ENCODE data around the gene NSUN2.

The NSUN2 gene

DNA sequence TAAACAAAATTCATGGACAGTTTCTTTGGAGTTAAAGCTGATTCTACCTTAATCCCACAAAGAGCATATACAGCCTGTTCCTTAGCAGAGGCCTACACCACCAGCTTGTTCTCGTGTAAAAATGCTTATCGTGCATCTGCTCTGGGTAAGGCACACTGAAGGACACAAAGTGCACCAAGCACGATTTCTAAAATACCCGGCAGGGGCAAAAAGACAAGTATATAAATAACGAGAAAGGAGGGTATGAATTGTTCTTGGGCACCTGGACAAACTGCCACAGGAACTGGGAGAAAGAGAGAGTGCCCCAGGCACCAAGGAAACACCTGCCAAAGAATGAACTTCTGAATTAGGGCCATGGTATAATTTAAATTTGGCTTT lies 25.3 kb downstream of the NSUN2 start:
- FAIRE-seq (no peak), DNase-seq (ENCODE audit: extremely low spot score, insufficient read length, low read depth) (no peak)

DNA sequence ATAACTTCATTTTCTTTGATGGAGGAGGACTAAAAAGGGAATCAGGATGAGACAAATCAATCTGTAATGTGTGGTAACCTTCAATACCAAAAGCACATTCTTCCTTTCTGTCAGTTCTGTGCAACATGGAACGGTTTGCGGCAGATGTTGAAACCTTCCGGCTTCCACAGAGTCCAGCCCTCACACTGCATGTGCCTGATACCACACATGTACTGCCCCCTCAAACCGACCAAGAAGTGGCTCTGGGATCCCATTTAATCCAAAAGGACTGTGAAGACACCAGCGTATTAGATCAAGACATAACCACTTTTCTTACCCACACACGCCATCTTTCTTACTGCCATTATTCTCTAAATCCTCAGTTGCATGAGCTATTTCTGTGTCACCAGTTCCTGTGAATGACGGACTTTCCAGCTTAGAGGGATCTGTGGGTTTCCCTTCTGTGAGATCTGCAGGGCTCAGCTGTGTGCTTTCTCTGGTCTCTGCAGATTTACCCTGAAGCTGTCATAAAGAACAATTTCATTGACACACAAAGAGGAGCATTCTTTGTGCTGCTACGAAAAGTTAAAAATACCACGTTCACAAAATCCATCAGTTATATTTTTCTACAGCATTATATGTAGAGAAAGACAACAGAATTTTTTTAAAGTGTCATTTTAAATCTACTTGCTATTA lies 25.8 kb downstream of the NSUN2 start:
- no peak for DNase-seq (ENCODE audit: extremely low spot score, insufficient read length, low read depth)

DNA sequence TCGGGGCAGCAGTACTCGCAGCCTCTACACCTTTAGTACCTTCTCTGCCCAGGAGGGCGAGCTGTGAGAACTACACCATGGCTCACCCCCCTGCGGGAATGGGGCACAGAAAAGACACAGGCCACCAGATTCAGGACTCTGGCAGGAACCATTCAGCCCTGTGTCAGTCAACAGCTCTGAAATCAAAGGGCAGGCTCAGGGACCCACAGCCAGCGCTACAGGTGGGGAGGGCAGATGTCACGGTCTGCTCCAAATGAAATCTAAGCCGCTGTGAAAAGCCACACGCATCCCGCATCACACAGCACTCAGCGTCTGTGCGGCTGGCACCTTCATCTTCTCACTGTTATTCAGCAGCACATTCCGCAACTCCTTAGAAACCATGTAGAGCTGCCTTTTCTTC lies 27.9 kb downstream of the NSUN2 start:
- FAIRE-seq (no peak), DNase-seq (ENCODE audit: extremely low spot score, insufficient read length, low read depth) (no peak)

More for the DNA sequence above, 25.8 kb downstream of the NSUN2 start:
- FAIRE-seq = no peak

DNA sequence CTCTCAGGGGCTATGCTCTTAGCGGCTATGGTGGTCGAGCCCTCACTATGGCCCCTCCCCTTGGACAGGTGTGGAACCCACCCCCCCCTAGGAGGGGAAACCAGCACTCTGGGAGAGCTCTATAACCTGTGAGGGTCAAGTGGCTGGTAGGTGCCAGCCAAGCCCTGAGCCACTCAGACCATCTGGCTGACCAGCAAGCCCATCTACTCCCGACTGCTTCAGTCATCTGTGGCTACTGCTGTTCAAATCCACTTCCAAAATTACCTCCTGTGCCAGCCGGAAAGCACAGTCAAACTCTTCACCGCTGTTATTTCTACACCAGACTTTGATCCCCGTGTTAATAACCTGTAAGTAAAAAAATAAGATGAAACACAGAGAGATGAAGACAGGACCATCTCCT lies 28.5 kb downstream of the NSUN2 start:
- FAIRE-seq (no peak), DNase-seq (ENCODE audit: extremely low spot score, insufficient read length, low read depth) (no peak)

DNA sequence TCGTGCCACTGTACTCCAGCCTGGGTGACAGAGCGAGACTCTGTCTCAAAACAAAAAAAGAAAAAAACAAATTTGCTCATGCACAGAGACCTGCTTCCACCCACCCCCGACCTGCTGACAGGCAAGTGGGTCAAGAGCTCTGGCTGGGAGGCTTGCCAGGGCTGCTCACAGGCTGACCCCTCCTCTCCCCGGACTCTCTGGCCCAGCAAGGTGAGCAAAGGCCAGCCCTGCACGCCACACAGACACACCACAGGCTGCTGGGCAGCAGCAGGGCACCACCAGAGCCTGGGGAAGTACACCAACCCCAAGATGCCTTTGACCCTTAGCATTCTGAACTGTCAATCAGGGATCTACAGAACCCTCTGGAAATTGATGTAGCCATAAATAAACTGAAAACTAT lies 29.2 kb downstream of the NSUN2 start:
- no peak for DNase-seq (ENCODE audit: extremely low spot score, insufficient read length, low read depth)
- no peak for FAIRE-seq

DNA sequence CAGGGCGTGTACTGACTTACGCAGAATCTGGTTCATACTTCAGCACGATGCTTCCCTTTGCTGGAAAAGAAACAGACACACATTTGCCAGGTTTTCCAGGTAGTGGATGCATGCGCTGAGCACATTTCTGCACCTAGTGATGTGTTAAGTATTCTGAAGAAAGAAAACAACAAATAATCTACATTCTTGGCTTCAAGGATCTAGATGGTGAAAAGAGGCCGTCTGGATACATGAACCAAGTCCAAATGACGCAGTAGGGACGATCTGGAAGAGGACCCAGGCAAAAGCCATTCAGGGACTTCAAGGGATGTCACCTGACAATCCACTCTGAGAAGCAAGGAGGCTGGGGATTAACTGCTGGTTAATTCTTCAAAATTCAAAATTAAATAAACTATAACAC lies 30.4 kb downstream of the NSUN2 start:
- FAIRE-seq (no peak), DNase-seq (ENCODE audit: extremely low spot score, insufficient read length, low read depth) (no peak)

DNA sequence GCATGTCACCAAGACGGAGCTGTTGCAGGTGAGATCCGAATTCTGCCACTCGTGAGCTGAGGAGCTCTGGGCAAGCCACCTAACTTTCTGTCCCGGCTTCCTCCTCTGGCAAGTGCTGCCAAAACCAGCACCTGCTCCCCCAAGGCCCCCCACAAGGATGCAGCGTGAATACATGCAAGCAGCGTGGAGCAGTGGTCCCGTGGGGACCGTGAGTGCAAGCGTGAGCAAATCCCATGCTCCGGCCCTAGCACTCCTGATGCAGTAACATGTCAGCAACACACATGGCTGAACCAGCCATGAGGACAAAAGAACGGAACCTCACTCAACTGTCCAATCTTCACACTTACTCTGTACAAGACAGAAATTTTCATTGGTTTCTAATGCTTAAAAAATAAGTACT lies 31.0 kb downstream of the NSUN2 start:
- FAIRE-seq (no peak), DNase-seq (ENCODE audit: extremely low spot score, insufficient read length, low read depth) (no peak)

DNA sequence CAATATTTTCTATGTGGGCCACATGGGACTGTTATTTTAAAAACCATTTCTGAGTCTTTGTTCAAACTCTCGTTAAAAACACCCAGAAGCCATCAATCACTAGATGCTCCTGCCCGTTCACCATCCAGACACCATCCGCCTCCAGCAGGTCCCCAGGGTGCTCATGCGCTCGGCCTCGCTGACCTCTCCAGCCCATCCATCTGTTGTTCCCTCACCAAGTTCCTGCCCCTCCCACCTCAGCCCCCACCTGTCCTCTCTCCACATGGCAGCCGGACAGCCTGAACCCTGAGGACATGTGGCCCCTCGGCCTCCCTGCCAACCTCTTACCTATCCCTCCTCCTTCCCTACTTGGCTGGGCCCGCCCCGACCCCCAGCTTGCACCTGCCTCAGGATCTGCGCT lies 31.6 kb downstream of the NSUN2 start:
- no peak for FAIRE-seq
- no peak for DNase-seq (ENCODE audit: extremely low spot score, insufficient read length, low read depth)

DNA sequence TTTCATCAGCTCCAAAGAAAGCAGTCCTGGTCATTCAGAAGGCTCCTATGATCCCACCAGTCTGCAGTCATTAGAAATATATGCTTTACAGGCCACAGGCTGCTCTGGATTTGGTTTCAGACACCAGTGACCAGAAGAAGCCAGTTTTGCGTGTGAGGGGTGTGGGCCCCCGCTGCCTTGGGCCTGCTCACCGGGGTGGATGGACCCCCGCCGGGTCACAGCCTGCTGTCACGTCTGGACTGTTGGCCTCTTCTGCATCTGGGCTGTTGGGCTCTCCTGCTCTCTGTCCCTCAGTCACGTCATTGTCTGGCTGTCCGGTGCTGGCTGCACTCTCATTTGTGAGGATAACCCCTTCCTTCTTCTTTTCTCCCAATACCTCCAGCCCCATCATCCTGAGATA lies 33.1 kb downstream of the NSUN2 start:
- DNase-seq (ENCODE audit: extremely low spot score, insufficient read length, low read depth) (no peak), FAIRE-seq (no peak)

DNA sequence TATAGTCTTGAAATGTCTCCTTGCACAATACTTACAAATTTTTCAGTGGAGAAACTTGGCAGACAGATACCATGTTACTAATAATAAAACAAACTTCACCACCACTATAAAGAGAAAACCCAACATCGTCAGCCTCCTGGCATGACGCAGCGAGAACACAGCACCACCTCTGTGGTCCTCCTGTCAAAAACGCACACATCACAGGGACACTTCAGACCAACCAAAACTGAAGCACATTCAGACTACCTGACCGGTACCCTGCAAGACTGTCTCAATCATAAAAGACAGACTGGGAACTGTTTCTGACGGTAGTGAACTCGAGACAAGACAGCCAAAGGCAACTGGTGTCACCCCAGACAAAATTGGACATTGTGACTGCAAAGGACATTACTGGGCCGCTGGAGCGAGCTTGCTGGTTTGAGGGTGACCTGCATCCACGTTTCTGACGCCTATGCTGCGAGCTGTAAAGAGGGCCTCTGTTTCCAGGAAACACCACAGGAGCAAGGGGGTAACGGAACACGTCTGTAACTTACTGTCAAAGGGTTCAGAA lies 34.4 kb downstream of the NSUN2 start:
- FAIRE-seq (no peak), DNase-seq (ENCODE audit: extremely low spot score, insufficient read length, low read depth) (no peak)

DNA sequence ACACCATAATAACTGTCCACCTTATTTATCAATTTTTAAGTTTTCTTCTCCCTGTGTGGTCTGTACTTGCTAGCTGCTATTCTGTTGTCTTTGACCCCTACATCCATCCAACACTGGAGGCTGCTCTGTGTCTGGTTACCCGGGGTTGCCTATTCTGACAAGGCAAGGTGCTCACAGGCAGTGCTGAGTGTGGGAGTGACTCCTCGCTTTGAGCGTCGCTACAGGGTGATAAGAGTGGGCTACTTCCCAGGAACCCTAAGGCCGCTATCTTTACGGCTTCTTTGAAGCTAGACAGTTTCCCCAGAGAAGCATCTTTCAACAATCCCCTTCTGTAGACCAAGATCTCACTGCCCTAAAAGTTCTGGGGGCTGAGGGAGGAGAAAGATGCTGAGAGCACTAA lies 35.3 kb downstream of the NSUN2 start:
- DNase-seq (ENCODE audit: extremely low spot score, insufficient read length, low read depth) (no peak), FAIRE-seq (no peak)

DNA sequence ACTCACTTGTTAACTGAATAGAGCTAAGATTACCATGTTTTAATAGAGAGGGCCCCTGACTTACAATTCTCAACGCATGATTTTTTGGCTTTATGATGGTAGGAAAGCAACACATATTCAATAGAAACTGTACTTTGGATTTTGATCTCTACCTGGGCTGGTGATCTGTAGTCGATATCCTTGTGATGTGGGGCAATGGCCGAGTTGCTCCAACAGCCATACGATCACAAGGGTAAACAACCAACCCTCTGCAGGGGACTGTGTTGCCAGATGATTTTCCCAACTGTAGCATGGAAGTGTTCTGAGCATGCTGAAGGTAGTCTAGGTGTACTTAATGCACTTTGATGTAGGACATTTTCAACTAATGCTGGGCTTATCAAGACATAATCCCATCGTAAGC lies 36.5 kb downstream of the NSUN2 start:
- no peak for FAIRE-seq
- no peak for DNase-seq (ENCODE audit: extremely low spot score, insufficient read length, low read depth)

DNA sequence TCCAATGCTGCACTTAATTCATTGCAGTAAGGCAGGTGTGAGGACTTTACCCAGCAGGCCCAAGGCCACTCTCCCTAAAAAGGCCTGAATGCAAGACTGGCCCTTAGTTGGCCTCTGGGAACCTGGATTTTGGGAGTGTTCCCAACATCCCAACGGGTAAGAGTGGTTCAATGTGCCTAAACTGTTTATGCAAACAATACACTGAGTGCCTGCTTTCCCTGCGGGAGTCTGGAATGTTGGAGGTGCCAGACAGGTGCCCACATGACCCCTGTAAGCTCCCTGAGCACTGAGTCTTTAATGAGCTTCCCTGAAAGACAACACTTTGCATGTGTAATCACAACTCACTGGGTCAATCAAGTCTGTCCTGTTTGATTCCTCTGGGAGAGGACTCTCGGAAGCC lies 37.4 kb downstream of the NSUN2 start:
- DNase-seq (ENCODE audit: extremely low spot score, insufficient read length, low read depth) (no peak), FAIRE-seq (no peak)

DNA sequence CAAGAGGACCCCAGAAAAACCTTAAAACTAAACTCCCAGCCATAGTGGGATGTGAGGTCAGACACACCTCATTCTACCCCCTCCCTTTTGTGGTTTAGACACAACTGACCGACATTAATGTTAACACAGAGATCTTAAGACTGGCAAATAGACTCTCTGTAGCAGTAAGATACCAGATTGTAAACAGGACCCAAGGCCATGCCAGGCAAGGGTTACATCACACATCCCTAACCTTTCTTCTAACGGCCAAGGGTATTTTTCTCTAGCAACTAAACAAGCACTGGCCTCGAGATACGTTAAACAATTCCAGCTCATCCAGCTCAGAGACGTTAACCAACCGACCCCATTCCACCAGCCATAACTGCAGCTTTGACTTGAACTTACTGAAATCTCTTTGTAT lies 38.8 kb downstream of the NSUN2 start:
- FAIRE-seq (no peak), DNase-seq (ENCODE audit: extremely low spot score, insufficient read length, low read depth) (no peak)

DNA sequence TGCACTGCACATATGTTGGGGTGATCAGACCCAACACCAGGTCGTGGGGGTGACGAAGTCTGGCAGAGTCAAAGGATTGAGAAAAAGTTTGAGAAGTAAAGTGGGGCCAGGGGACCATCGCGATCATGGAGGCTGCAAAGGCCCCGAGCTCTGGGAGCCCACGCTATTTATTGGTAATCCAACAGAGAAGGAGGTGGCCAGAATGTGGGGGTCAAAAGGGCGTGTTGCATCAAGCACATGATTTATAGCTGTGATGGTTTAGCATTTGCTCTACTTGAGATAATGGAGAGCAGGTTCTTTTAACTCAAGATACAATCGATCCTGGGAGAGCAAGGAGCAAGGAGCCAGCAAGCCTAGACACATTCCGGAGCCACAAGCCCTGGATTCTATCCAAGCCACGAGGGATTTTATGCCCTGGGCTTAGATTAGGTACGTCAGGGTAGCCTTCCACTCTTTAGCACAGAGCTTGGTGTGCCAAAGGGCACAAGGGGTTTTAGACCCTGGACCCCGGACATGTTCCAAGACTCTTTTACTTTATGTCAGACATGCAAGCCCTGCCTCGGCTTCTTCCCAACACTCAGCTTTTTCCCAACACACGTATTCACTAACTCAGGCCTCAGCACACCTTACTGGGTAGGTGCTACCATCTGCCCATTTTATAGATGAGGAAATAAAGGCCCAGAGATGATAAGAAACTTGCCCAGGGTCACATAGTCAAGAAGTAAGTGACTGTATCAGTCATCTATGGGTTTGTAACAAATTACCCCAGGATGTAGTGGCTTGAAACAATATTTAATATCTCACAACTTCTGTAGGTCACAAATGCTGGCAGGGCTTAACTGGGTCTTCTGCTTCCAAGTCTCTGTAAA lies 39.5 kb downstream of the NSUN2 start:
- DNase-seq (ENCODE audit: extremely low spot score, insufficient read length, low read depth) (no peak), FAIRE-seq (no peak)

DNA sequence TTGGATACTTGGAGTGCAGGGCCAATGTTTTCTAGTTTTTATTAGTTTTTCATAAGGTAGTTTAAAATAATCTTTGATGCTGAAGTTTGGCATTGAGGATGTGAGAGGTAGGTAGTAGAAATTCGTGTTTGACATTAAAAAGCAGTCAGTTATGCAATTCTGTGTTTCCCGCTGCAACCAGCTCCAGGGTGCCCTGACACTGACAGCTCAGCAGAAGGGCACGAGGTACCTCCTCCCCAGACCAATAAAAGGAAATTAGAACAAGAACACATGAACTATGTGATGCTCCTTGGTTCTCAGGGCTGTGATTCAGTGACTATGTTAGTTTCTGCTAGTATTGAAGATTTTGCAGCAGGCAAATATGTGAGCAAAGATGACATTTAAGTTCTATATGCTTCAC lies 40.2 kb downstream of the NSUN2 start:
- FAIRE-seq (no peak), DNase-seq (ENCODE audit: extremely low spot score, insufficient read length, low read depth) (no peak)

DNA sequence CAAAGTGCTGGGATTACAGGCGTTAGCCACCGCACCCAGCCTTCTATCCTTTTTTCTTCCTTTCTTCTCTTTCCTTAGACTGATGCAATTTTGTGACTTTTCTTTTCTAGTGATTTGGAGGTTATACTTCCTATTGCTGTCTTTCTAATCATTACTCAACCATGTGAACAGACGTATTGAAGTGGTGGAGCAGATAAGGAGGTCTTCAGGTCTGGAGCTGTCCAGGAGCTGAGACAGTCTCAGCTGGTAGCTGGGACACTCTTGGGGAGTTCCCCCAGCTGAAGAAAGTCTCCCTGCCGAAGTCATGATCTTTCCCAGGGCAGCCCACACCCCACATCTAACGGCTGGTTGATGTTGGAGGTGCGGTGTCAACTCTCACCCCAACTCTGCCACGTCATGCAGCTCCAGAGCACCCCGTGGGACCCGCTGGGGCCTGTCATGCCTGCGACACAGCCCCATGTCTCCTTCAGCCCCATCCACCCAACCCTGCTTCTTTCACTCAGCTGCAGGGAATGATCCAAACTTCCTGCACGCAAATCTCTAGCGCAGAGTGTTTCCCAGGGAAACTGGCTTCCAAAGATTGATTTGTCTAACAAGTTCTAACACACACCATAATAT lies 41.1 kb downstream of the NSUN2 start:
- FAIRE-seq = no peak
- no peak for DNase-seq (ENCODE audit: extremely low spot score, insufficient read length, low read depth)

DNA sequence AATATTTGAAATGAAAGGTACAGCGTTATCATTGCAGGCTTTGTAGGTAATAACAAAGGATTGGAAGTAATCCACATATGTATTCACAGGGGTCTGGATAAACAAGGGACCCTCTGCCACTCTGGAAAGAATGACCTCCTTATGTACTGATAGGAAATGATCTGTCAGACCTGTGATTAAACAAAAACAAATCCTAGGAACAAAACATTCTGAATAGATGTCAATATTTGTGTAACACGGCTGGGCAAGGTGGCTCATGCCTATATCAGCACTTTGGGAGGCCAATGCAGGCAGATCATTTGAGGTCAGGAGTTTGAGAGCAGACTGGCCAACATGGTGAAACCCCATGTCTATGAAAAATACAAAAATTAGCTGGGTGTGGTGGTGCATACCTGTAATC lies 42.3 kb downstream of the NSUN2 start:
- FAIRE-seq (no peak), DNase-seq (ENCODE audit: extremely low spot score, insufficient read length, low read depth) (no peak)

DNA sequence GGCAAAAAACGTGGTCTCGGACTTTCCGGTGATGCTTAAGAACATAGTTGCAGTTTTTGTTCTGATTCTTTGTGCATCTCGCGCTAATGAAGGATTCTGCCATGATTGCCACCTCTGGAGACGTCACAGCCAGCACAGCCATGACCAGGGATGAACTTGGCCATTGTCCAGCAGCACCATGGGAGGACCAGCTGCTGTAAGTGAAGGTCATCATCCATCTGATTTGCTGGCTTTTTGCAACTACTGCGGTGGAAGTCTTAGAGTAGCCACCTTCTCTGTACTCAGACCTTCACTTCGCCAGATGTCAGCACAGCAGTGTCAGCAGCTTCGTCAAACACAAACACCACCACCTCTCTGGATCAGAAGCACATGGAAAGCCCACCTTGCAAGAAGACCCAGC lies 45.7 kb downstream of the NSUN2 start:
- DNase-seq (ENCODE audit: extremely low spot score, insufficient read length, low read depth) (no peak), FAIRE-seq (no peak)

DNA sequence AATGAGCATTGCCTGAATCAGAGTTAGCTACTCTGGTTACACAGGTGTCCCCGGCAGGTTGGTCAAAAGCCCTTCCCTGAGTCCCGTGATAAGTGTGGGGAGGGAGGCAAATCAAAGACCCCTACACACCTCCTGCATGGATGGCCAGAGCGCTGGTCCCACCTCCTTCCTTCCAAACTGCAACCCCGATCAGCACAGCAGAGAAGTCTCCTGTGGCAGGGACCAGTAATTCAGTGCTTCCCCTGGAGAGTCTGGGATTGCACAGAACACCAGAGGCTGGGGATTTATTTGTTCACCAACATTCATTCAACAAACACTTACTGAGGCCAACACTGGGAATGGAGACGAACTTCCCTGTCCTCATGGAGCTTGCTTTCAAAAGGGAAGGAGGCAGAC lies 46.2 kb downstream of the NSUN2 start:
- no peak for FAIRE-seq
- DNase-seq (ENCODE audit: extremely low spot score, insufficient read length, low read depth) = no peak

All from GM18507 (cell line).